GM19397 (cell line): Measurements from ENCODE around the gene NHERF1.
A peak's percentile ranks its signal among the peaks of the same experiment; 100 is the strongest.

Experiments used
- ATAC-seq: cut with Tn5 transposase; IDR thresholded peaks from one replicate; pipeline ENCODE4 v1.9.1; 2021; ENCODE audit warnings: mild to moderate bottlenecking, moderate library complexity; ENCODE audit not compliant: unreplicated experiment

The NHERF1 gene

DNA sequence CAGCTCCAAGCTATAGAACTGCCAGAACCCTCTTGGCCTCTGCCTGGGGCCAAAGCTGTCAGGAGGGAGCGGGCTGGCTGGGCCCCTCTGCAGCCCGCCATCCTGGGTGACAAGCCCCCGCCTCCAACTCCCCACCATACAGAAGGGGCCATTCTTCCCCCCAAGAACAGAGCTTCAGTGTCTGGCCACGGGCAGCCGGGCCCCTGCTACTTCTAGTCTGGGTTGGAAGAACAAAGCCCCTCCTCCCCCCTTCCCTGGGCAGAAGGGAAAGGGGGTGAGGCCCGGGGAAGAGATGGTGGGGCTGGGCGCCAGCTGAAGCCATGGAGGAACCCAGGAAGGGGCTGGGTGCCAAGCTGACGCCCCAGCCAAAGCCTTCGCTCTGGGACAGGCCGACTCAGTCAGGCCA, 18.7 kb downstream of the NHERF1 start:
- ATAC-seq: no peak

DNA sequence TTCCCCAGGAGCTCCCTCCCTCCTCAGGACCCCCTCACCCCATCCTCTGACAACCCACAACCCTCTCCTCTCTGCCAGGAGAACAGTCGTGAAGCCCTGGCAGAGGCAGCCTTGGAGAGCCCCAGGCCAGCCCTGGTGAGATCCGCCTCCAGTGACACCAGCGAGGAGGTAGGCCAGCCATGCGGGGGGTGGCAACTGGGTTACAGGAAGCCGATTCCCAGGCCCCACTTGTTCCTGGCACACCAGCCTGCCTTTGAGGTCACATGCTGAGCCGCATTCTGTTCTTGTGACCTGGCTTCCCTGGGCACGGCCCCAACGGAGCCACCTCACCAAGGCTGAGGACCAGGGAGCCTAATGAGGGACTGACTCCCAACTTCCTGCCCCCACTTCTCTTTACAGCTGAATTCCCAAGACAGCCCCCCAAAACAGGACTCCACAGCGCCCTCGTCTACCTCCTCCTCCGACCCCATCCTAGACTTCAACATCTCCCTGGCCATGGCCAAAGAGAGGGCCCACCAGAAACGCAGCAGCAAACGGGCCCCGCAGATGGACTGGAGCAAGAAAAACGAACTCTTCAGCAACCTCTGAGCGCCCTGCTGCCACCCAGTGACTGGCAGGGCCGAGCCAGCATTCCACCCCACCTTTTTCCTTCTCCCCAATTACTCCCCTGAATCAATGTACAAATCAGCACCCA, 19.8 kb downstream of the NHERF1 start:
- ATAC-seq: no peak

DNA sequence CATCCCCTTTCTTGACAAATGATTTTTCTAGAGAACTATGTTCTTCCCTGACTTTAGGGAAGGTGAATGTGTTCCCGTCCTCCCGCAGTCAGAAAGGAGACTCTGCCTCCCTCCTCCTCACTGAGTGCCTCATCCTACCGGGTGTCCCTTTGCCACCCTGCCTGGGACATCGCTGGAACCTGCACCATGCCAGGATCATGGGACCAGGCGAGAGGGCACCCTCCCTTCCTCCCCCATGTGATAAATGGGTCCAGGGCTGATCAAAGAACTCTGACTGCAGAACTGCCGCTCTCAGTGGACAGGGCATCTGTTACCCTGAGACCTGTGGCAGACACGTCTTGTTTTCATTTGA, 20.3 kb downstream of the NHERF1 start:
- no peak for ATAC-seq

DNA sequence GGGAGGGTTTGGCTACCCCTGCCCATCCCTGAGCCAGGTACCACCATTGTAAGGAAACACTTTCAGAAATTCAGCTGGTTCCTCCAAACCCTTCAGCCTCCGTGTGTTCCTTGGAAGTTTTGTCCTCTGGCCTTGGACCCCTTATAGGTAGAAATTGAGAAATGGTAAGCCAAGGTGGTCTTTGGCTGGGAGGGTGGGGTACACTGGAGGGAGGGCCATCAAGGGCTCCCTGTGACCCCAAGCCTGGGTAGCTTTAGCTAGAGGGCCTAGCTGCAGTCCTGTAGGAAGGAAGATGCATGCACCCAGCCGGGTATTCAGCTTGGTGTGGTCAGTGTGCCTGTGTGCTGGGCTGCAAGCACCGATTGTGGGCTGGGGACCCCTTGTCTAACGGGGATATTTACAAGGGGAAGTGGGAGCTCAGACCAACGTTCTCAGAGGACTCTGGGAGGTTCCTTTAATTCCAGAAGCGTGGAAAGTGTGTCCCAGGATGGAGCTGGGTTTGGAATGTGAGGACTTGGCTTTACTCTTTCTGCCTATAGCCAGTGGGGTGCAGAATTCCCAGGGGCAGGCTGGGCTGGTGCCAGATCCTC, 20.9 kb downstream of the NHERF1 start:
- ATAC-seq: no peak

DNA sequence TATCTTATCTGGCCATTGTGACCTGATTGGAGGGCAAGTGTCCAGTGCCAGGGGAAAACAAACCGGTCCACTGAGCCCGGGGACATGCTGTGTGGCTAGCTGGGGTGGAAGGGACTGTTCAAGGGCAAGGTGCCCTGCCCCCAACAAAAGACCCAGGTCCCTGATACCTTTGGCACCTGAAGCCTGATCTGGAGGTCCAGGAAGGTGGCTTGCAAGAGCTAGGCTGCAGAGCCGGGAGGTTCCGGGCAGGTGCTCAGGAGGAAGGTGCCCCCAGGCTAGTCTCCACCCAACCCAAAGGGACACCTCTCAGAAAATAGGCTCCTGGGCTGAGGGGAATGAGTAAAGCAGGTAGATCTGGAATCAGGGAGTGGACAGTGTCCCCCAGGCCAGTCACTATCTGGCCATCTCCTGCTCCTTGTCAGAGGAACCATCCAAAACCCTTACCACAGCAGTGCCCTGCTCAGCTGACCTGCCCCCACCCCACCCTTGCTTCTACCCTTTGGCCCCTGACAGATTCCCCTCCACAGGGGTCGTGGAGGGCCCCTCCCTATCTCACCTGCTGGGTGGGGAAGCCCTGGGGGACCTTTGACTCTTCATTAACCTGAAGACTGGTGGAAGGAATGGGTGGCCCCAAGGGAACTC, 21.5 kb downstream of the NHERF1 start:
- ATAC-seq: no peak

DNA sequence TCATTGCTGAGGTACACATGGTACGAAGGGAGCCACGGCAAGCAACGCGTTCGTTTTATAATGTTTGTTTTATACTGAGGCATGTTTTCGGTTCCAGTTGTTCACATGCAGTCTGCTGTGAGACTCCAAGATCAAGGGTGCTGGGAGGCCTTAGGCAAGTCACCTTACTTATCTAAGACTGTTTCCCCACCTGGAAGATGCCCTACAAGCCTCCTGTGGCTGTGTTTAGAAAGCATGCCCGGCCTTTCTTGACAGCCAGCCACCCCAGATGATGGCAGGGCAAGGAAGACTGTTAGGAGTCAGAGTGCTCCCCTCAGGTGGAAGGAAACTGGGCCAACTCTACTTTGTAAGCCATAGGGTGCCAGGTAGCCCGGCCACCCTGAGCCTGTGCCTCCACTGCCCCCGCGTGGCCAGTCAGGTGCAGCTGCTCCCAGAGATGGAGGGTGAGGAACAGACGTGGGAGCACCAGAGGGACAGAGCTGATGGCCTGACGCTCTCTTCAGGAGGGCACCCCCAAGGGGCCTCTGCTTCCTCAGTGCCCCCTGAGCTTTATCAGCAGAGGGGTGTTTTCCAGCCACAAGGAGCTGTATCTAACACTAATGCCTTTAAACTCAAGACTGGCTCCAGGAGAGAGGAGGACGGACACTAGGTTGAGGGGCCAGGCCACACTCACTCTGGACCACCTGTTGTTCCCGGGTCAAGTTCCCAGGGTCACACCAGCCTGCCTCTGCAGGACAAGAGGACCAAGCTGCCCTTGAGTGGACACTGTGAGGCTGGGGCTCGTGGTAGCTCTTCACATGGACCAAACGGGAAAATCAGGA, 22.3 kb downstream of the NHERF1 start:
- no peak for ATAC-seq

DNA sequence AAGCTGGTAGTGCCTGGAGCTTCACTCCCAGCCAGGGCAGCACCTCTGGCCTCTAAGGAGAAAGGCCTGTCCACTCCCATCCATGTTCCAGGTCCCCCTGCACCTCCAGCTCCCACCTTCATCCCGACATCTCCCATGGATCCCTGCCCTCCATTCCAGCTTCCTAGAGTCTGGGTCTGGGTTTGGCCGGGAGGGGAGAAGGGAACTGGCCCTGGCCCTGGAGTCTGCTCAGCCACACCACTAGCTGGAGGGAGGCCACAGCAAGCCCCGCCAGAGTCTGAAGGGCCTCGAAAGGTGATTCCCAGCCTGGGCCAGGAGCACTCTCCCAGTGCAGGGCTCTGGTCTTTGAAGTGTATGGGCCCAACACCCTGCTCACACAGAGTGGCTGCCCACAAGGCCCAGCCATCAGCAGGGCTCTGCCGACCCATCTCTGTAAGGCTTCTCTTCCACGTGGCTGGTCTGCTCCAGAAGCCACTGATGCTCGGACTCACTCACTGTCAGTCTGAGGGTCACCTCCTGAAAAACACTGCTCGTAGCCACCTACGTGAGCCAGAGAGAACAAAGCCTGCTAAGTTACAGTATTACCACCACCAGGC, 23.0 kb downstream of the NHERF1 start:
- ATAC-seq: no peak

DNA sequence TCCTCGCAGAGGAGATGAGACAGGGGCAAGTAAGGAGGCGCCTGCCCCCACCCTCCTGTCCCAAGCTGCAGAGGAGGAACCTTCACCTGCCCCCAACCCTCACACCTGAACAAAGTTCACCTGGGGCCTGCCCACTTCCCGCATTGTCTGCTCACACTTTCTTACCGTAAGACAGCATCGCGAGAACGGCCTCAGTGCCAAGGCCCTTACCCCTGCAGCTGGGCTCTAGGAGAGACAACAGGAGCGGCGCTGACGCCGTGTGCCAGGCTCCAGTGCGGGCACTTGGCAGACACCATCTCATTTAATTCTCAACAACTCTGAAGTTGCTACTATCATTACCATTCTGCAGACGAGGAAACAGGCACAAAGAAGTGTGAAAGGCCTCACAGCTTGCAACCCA, 23.6 kb downstream of the NHERF1 start:
- no peak for ATAC-seq

DNA sequence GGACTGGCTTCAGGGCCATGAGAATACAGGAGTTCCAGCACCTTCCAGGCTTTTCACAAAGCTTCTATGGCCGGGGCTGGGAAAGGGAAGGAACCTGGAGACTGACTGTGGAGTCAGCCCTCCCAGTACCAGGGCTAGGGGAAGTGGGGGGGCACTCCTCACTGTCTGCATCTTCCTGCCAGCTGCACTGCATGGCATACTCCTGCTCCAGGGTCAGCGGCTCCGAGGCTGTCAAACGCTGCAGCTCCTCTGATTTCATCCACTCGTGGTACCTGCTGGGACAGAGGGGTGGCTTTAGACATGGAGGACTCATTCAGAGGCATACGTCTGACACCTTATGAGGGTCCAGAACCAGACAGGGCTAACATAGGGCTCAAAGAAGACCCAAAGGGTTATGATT, 25.0 kb downstream of the NHERF1 start:
- no peak for ATAC-seq

DNA sequence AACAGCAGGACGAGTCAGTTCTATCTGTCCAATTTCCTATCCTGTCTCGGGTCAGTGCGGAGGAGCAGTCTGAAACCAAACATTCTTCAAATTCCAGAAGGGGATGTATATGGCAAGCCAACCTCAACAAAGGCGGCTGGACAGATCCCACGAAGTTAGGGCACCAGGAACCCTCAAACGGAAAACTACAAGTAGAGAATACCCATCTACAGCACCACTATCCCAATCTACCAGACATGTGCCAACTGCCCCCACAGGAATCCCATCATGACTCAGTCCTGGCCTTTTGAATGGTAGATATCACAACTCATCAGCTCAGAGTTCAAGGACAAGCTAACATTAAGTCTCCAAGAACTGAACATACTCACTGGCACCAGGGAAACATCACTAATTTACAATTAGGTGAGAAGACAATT, 25.5 kb downstream of the NHERF1 start:
- ATAC-seq: no peak

DNA sequence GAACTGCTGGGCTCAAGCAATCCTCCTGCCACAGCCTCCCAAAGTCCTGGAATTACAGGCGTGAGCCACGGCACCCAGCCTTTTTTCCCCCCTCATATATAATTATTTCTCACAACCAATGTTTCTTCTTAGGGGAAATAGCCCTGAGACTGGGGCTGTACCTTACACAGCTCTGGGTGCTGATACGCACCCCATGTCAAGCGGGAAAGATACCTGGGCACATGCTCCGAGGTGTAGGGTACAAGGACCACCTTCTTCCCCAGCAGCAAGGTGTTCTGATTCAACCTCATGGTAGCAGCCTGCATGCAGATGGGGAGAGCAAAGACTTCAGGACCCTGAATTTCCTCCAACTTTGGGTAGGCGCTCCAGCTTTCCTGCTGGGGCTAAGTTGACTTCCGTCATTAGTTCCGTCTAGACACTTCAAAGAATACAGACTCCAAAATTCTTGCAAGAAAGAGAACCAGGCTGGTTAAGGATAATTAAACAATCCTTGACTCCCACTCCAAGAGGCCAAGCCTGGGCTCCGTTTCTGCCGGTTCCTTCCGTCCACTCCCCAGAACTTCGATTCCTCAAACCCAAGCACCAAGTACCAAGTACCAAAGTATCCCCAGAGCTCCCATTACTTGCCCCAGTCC, 27.1 kb downstream of the NHERF1 start:
- no peak for ATAC-seq

DNA sequence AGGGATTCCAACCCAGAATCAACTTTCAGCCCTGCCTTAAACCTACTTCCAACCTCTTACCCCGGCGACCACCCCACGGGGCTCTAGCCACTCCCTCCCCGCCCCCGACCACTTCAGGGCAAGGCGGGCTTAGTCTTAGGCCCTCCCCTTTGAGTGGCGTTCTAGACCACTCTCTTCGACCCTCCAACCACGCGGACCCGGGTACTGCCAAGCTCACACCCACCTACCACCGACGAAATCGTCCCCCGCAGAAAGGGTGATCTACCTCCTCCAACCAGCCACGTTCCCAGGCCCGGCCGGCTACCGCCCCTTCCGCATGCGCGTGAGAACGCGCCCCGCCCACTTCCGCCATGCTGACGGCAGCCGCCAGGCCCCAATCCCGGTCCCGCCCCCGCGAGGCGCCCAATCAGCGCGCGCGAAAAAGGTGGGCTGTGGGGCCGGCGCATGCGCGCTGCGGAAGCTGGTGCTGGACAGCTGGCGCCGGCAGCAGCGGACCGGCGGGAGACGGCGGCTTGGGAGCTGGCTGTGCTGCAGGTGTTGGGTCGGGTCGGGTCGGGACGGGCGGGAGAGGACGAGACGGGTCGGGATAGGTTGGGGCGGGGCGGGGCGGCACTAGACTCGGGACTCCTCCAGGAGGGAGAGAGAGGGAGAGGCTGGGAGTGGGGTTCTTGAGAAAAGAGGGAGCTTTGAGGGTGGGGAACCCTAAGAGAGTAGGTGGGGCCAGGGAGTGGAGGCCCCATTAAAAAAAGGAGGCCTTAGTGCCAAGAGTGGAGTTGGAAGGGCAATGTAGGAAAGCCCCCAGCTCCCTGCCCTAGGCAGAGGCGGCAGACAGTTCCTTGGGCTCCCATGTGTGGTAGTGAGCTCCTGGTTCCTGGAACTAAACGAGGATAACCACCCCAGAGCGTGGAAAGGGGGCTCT, 27.9 kb downstream of the NHERF1 start, which contains the start of gene NAT9:
TSS of gene NAT9 (minus strand) at position 302 of the 919 bp plus-strand sequence. CDS start 647 bp downstream, outside the sequence.
- peak; percentile 88 for ATAC-seq

DNA sequence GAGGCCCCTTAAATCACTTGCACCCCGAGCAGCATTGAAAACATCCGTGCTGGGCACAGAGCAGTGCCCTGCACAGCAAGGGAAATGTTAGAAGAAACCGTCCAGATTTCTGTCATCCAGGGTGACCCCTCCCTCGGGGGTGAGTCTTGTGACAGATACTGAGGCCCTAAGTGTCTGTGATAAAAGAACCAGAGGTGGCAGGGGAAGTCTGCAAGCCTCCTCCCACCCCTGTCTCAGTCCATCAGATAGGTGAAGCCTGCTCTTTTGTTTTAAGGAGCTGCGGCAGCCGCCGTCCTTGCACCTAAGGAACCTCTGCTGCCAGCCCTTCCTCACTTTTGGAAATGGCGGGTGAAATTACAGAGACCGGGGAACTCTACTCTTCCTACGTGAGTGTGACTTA, 28.6 kb downstream of the NHERF1 start:
- no peak for ATAC-seq

DNA sequence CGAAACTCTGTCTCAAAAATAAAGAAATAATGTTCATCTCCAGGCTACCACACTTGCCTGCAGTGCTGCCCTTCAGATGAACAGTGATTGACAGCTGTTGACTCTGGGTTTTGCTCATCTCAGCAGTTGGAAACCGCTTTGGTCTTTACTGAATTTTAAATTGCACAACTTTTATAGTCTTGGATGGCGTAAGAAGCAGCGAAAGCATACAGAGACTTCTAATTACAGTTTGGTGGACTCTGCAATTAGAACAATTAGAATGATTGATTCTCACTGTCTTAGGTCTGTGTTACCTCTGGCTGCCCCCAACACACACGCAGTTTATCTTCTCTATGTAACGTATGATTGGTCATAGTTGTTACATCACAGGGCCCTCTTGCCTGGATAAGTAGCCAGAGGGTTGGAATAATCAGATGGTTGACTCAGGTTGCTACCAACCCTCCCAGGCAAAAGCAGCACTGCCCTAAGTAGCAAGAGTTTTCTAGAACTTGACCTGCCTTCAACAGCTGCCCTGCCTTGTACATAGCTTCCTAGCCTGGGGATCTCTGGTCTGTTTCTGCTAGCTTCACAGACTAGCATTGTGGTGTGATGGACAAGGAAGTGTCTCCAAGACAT, 29.6 kb downstream of the NHERF1 start:
- no peak for ATAC-seq

DNA sequence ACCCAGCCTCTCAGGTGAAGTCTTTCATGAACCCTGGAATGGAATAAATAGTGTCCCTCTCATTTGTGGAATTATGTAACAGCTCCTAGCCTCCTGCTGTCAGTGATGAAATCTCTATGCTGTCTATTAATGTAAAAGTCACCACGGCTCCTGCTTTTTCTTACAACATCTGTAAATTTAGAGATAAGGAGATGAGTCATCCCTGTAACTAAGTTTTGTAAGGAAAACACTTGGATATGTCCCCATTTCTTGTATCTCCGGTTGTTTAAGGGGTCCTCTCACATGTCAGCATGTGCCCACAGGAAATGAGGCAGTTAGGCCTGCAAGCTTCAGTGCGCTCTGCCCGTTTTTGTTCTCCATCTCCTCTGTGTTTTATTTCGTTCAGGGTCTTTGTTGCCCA, 30.5 kb downstream of the NHERF1 start:
- no peak for ATAC-seq

DNA sequence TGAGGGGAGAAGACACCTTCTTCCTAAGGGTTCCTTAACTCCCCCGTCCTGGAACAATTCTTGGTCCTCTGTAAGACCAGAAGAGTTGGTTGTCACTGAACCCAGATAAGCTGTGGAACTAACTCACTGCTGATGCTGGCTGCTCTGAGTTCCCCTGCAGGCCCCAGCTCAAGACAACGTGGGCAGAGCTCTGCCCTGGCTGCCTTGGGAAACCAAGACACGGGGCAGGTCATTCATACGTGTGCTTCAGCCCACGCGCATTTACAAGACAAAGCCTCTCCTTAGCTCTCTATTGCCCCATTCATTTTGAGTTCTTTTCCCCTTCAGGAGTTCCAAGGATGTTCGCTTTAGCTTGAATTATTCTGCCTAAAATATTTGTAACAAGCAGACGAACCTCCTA, 31.1 kb downstream of the NHERF1 start:
- no peak for ATAC-seq

DNA sequence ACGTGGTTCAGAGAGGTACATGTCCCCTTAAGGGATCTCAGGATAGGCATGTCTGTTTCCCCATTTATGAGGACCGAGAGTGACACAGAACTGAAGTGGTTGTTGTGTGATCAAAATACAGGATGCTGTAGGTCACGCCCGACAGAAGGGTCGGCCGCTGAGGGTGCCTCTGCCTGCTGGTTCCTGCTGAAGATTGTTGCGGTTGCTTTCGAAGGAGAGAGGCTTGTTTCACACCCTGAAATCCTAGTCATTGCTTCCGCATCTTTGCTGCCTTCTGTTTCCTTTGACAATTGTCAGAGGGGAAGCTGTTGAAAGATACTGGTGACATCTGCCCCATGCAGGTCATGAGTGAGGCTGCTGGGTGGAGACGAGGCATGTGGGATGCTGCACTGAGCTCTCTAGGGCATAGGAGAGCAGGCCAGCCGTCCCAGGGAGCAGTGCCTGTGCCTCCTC, 31.5 kb downstream of the NHERF1 start:
- no peak for ATAC-seq

DNA sequence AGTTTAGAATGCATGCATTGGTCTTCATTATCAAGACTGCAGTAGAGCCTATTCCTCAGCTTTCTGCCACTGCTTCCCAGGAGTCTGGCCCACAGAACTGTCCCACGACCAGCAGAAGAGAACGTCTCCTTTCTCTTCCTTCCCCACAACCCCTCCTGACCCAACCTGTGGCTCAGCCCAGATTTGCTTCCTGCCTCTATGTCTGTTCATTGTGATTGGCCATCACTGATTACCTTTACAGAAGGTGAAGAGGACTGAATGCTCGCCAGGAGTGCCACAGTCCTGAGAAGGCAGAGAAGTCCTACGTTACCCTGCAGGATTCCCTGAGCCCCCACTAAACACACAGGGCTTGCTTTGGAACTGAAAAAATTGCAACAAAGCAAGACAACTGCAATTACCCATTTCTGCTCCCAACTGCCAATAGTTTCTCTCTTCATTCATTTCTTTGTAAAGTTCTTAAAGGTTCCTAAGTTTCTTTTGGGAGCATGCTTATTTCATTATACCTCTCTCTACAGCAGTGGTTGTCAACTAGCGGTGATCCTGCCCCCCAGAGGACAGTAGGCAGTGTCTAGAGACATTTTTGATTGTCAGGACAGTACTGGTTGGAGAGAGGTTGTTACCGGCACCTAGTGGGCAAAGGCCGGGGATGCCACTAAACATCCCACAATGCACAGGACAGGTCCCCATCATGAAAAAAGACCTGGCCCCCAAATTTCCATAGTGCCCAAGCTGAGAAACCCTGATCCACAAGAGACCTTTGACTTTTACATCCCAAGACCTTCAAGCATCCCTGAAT, 32.2 kb downstream of the NHERF1 start:
- no peak for ATAC-seq
